Measurements from ENCODE around the gene SERPINA1.

DNA sequence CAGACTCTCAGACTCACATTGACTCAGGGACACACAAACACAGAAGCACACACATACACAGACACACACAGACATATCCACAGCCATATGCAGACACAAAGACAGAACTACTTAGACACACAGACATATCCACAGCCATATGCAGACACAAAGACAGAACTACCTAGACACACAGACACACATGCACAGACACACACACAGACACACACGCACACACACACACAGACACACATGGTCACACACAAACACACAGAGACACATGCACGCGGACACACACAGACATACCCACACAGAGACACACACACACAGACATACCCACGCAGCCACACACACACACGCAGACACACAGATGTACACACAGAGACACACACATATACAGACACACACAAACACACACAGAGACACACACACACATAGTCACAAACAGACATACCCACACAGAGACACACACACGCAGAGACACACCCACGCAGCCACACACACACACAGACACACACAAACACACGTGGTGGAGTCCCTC is 25.7 kb downstream of the SERPINA1 start:
- TF ChIP-seq, protein P1, sequence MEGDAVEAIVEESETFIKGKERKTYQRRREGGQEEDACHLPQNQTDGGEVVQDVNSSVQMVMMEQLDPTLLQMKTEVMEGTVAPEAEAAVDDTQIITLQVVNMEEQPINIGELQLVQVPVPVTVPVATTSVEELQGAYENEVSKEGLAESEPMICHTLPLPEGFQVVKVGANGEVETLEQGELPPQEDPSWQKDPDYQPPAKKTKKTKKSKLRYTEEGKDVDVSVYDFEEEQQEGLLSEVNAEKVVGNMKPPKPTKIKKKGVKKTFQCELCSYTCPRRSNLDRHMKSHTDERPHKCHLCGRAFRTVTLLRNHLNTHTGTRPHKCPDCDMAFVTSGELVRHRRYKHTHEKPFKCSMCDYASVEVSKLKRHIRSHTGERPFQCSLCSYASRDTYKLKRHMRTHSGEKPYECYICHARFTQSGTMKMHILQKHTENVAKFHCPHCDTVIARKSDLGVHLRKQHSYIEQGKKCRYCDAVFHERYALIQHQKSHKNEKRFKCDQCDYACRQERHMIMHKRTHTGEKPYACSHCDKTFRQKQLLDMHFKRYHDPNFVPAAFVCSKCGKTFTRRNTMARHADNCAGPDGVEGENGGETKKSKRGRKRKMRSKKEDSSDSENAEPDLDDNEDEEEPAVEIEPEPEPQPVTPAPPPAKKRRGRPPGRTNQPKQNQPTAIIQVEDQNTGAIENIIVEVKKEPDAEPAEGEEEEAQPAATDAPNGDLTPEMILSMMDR (IDR thresholded peaks at IDR 0.05) = no peak
- TF ChIP-seq TP53 (CRISPR knock-in tag; IDR thresholded peaks at IDR 0.05) (no peak), CREM (CRISPR knock-in tag; IDR thresholded peaks at IDR 0.05) (no peak), SMAD3 (CRISPR knock-in tag; IDR thresholded peaks at IDR 0.05; ENCODE audit: borderline replicate concordance) (no peak), SP1 (CRISPR knock-in tag; conservative IDR thresholded peaks at IDR 0.05) (no peak)
- TF ChIP-seq, protein P2, sequence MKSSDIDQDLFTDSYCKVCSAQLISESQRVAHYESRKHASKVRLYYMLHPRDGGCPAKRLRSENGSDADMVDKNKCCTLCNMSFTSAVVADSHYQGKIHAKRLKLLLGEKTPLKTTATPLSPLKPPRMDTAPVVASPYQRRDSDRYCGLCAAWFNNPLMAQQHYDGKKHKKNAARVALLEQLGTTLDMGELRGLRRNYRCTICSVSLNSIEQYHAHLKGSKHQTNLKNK (CRISPR knock-in tag; IDR thresholded peaks at IDR 0.05) = no peak
- TF ChIP-seq, protein P3, sequence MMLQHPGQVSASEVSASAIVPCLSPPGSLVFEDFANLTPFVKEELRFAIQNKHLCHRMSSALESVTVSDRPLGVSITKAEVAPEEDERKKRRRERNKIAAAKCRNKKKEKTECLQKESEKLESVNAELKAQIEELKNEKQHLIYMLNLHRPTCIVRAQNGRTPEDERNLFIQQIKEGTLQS (CRISPR knock-in tag; conservative IDR thresholded peaks at IDR 0.05) = no peak
